ENCODE results near the gene AQP2.

The AQP2 gene

DNA sequence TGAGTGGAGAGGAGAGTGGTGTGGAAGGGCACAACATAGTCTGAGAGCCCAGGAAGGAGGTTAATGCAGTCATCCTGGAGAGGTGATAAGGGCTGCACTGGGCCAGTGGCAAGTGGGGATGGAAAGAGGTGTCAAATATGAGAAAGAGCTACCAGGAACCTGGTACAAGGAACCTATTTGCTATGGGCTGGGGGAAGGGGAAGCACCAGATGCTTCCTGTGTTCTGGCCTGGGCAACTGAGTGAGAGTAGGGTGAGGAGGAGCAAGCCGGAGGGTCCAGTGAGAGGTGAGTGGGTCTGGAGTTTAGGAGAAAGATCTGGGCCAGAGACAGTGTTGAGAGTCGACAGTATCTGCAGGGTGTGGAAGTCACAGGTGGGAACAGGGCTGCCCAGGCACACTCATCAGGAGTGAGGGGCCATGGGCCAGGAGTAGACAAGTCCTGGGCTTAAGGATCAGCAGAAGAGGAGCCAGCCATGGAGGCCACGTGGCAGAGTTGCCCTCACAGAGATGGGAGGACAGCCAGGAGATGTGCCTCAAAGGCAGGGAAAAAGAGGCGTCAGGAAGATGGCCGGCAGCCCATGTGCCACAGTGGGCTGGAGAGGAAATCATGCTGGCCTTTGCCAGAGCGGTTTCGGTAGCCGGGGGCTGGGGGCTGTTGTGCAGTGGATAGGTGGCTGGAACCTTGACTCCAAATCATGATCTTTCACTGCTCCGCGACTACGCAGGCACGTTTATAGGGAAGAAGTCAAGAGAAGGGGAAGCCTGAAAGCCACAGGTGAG is 19.3 kb downstream of the AQP2 start (continued):
- TF ChIP-seq, protein P1, sequence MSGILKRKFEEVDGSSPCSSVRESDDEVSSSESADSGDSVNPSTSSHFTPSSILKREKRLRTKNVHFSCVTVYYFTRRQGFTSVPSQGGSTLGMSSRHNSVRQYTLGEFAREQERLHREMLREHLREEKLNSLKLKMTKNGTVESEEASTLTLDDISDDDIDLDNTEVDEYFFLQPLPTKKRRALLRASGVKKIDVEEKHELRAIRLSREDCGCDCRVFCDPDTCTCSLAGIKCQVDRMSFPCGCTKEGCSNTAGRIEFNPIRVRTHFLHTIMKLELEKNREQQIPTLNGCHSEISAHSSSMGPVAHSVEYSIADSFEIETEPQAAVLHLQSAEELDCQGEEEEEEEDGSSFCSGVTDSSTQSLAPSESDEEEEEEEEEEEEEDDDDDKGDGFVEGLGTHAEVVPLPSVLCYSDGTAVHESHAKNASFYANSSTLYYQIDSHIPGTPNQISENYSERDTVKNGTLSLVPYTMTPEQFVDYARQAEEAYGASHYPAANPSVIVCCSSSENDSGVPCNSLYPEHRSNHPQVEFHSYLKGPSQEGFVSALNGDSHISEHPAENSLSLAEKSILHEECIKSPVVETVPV (CRISPR knock-in tag; IDR thresholded peaks at IDR 0.05), result no peak

DNA sequence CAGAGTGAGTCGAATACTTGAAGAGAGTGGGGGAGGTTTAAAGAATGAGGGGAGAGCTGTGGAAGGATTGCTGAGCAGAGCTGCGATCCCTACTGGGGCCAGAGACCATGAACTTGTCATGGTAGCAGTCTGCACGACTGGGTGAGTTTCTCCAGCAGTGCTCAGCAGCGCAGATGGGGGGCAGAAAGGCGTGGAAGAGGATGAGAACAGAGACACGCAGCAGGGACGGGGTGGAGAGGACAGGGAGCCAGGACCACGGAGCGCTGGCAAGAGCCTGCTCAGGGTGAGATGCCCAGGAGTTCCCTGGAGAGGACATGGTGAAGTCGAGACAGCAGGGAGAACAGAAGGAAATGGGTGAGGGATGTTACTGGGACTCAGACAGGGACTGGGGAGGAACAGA is 20.1 kb downstream of the AQP2 start:
- TF ChIP-seq ARNTL (CRISPR knock-in tag; IDR thresholded peaks at IDR 0.05; ENCODE audit: borderline replicate concordance, low read depth) (no peak), ZFP30 (CRISPR knock-in tag; IDR thresholded peaks at IDR 0.05) (no peak)
- no peak for ATAC-seq

DNA sequence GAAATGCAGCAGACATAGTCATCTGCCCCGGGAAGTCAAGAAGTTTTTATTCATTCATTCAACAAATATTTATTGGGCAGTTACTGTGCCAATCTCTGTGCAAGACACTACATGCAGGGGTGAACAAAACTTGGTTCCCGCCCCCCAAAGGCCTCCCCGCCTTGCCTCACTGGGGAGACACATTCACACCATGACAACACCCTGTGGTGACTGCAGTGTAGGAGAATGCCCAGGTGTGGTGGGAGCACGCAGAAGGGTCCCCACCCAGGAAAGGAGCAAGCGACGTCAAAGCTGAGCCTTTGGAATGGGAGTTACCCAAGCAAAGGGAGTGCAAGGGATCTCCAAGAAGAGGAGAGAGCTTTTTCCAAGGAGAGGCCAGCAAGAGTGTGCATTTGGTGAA is 20.6 kb downstream of the AQP2 start:
- no peak for ATAC-seq
- TF ChIP-seq ZFP30 (CRISPR knock-in tag; IDR thresholded peaks at IDR 0.05) (no peak), ZNF565 (CRISPR knock-in tag; conservative IDR thresholded peaks at IDR 0.05; ENCODE audit: low read depth) (no peak), SNAI2 (CRISPR knock-in tag; IDR thresholded peaks at IDR 0.05) (no peak), CSDC2 (CRISPR knock-in tag; IDR thresholded peaks at IDR 0.05) (no peak), OSR1 (CRISPR knock-in tag; IDR thresholded peaks at IDR 0.05) (no peak), PPARA (CRISPR knock-in tag; IDR thresholded peaks at IDR 0.05; ENCODE audit: borderline replicate concordance) (no peak), ZNF70 (CRISPR knock-in tag; IDR thresholded peaks at IDR 0.05) (no peak), ZFP3 (CRISPR knock-in tag; IDR thresholded peaks at IDR 0.05) (no peak), ZNF8 (CRISPR knock-in tag; IDR thresholded peaks at IDR 0.05) (no peak), ESRRG (CRISPR knock-in tag; IDR thresholded peaks at IDR 0.05) (no peak)
- TF ChIP-seq, protein P2, sequence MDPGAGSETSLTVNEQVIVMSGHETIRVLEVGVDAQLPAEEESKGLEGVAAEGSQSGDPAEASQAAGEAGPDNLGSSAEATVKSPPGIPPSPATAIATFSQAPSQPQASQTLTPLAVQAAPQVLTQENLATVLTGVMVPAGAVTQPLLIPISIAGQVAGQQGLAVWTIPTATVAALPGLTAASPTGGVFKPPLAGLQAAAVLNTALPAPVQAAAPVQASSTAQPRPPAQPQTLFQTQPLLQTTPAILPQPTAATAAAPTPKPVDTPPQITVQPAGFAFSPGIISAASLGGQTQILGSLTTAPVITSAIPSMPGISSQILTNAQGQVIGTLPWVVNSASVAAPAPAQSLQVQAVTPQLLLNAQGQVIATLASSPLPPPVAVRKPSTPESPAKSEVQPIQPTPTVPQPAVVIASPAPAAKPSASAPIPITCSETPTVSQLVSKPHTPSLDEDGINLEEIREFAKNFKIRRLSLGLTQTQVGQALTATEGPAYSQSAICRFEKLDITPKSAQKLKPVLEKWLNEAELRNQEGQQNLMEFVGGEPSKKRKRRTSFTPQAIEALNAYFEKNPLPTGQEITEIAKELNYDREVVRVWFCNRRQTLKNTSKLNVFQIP (CRISPR knock-in tag; IDR thresholded peaks at IDR 0.05; ENCODE audit: borderline replicate concordance, low read depth), result no peak
- TF ChIP-seq, protein P1 (CRISPR knock-in tag; IDR thresholded peaks at IDR 0.05), result no peak
- TF ChIP-seq, protein P3, sequence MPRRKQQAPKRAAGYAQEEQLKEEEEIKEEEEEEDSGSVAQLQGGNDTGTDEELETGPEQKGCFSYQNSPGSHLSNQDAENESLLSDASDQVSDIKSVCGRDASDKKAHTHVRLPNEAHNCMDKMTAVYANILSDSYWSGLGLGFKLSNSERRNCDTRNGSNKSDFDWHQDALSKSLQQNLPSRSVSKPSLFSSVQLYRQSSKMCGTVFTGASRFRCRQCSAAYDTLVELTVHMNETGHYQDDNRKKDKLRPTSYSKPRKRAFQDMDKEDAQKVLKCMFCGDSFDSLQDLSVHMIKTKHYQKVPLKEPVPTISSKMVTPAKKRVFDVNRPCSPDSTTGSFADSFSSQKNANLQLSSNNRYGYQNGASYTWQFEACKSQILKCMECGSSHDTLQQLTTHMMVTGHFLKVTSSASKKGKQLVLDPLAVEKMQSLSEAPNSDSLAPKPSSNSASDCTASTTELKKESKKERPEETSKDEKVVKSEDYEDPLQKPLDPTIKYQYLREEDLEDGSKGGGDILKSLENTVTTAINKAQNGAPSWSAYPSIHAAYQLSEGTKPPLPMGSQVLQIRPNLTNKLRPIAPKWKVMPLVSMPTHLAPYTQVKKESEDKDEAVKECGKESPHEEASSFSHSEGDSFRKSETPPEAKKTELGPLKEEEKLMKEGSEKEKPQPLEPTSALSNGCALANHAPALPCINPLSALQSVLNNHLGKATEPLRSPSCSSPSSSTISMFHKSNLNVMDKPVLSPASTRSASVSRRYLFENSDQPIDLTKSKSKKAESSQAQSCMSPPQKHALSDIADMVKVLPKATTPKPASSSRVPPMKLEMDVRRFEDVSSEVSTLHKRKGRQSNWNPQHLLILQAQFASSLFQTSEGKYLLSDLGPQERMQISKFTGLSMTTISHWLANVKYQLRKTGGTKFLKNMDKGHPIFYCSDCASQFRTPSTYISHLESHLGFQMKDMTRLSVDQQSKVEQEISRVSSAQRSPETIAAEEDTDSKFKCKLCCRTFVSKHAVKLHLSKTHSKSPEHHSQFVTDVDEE (CRISPR knock-in tag; IDR thresholded peaks at IDR 0.05), result no peak
- TF ChIP-seq, protein P4, sequence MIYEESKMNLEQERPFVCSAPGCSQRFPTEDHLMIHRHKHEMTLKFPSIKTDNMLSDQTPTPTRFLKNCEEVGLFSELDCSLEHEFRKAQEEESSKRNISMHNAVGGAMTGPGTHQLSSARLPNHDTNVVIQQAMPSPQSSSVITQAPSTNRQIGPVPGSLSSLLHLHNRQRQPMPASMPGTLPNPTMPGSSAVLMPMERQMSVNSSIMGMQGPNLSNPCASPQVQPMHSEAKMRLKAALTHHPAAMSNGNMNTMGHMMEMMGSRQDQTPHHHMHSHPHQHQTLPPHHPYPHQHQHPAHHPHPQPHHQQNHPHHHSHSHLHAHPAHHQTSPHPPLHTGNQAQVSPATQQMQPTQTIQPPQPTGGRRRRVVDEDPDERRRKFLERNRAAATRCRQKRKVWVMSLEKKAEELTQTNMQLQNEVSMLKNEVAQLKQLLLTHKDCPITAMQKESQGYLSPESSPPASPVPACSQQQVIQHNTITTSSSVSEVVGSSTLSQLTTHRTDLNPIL (CRISPR knock-in tag; IDR thresholded peaks at IDR 0.05; ENCODE audit: low read depth), result no peak

DNA sequence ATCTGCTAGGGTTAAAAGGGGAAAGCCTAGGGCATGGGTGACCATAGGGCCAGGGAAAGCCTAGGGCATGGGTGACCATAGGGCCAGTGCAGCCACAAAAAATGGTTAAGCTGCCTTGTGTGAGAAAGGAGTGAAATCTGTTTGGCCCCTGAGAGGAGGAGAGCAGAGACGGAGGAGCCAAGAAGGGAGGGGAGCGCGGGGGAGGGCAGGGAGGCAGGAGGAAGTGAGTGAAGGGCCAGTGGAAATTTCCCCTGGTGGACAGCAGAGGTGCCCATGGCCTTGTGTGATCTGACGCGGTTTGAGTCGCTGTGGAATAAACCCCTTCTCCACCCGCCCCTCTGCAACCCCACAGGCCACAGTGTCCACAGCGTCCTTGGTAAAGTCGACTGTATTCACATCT is 21.6 kb downstream of the AQP2 start:
- TF ChIP-seq, protein P4 (CRISPR knock-in tag; IDR thresholded peaks at IDR 0.05; ENCODE audit: low read depth), result no peak
- no peak for TF ChIP-seq ESRRG (CRISPR knock-in tag; IDR thresholded peaks at IDR 0.05)
- ATAC-seq, result no peak
